ENCODE results near the gene GPR3.

- TF ChIP-seq PRPF4 (IDR thresholded peaks at IDR 0.05; ENCODE audit: low read depth, low read length, poor library complexity, severe bottlenecking) (no peak), CTCF (CRISPR knock-in tag; IDR thresholded peaks at IDR 0.05) (no peak), POLR2A (IDR thresholded peaks at IDR 0.05; ENCODE audit: insufficient read depth in 1 of 2, low read depth in 2 of 2, low read length in 2 of 2) (no peak), ZNF788 (CRISPR knock-in tag; IDR thresholded peaks at IDR 0.05; ENCODE audit: borderline replicate concordance) (no peak), MATR3 (CRISPR knock-in tag; IDR thresholded peaks at IDR 0.05) (no peak)
Observed at GRCh38 chr1:27394925-27395324, 2.5 kb downstream of the GPR3 start.
